ENCODE data around the gene TTC32.
"Not testable (repeated sequence)": the region's sequence is repeated elsewhere in the genome, so short reads cannot be mapped to it uniquely, and the experiment has no call there.

TTC32 gene

GRCh38 chr2:19899985-19900930, 1.5 kb downstream of the TTC32 start:
- no peak for DNase-seq (ENCODE audit: insufficient read length, low spot score)
- no peak for FAIRE-seq

GRCh38 chr2:19898592-19899329, 3.0 kb downstream of the TTC32 start:
- FAIRE-seq (no peak), DNase-seq (ENCODE audit: insufficient read length, low spot score) (no peak)

DNA sequence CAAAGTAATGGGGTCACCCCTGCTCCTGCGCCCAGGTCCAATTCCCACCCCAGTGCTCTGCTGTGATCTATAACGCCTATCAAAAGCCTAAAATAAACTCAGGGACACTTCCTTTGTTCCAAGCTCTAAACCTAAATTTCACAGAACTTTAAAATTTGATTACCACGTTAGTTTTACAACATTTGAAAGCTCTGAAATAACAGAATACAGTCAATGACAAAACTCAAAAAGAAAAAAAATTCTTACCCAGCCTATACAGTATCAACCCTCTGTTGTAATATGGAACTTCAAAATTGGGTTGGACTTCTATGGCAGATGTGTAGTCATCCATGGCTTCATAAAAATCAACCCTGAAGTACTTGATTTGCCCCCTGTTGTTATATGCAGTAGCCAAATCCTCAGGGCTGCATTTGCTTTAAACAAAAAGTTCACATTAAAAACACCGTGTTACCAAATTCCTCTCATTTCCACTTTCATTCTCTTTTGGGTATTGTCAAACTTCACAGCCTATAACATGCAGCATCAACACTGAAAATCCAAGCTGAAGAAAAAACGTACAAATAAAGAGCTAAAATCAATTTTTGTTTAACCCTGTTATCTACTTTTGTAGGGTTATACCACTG, 4.0 kb downstream of the TTC32 start:
- FAIRE-seq (no peak), DNase-seq (ENCODE audit: insufficient read length, low spot score) (no peak)

DNA sequence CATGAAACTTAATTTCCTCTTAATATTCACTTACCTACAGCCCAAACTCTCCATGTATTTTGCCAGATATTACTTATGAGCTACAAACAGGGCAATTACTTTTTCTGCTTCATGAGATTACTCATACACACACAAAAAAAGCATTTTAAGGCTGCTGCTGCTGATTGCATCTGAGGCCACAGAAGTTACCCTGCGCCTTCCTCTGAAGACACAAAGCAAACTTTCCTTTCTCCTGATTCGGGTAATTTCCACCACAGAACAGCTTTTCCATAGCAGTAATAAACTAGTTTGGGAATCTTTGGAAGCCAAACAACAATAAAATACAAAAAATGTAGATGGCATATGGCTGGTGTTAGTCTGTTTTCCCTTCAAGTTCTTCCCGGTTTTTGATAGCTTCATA, 6.2 kb downstream of the TTC32 start:
- FAIRE-seq (no peak), DNase-seq (ENCODE audit: insufficient read length, low spot score) (no peak)

- no peak for DNase-seq (ENCODE audit: insufficient read length, low spot score)
- FAIRE-seq: no peak
Measured at GRCh38 chr2:19894134-19894792, 7.5 kb downstream of the TTC32 start.

DNA sequence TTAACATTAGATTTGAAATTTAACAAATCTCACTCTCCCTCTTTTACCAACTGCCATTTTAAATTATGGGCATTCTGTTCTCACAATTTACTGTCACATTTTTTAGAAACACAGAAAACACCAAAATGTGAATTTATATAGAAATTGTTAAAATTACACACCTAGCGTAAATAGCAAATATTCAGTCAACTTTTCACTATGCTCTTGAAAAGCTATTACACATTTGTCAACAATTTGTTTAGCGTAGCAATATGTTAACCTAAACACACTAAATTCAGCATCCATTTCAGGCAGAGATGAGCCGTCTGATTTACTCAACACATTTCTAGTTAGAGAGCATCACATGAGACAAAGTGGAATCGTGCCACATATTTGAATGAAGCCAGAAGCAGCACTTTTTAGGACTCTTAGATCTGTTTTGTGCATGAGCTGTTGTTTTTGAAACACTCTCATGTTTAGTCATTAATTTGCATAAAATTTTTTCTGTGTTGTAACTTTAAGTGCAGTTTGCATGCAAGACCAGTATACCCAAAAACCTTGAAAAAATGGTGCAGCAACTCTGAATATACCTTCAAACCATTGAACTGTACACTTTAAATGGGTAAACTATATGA, 8.2 kb downstream of the TTC32 start:
- DNase-seq (ENCODE audit: insufficient read length, low spot score) (no peak), FAIRE-seq (peak; percentile 33)

GRCh38 chr2:19891971-19892370, 9.8 kb downstream of the TTC32 start:
- not testable (repeated sequence) for DNase-seq (ENCODE audit: insufficient read length, low spot score); FAIRE-seq

- FAIRE-seq: no peak
- no peak for DNase-seq (ENCODE audit: insufficient read length, low spot score)
Measured at GRCh38 chr2:19890104-19890503, 11.7 kb downstream of the TTC32 start.

- DNase-seq (ENCODE audit: insufficient read length, low spot score) (no peak), FAIRE-seq (no peak)
Measured at GRCh38 chr2:19888831-19889230, 13.0 kb downstream of the TTC32 start.

GRCh38 chr2:19887510-19887909, 14.3 kb downstream of the TTC32 start:
- FAIRE-seq (no peak), DNase-seq (ENCODE audit: insufficient read length, low spot score) (no peak)

- no peak for DNase-seq (ENCODE audit: insufficient read length, low spot score)
- FAIRE-seq: no peak
Measured at GRCh38 chr2:19886261-19886660, 15.5 kb downstream of the TTC32 start.

- no peak for DNase-seq (ENCODE audit: insufficient read length, low spot score)
- no peak for FAIRE-seq
Measured at GRCh38 chr2:19885791-19886190, 16.0 kb downstream of the TTC32 start.

- DNase-seq (ENCODE audit: insufficient read length, low spot score) (no peak), FAIRE-seq (no peak)
Measured at GRCh38 chr2:19883971-19884720, 17.6 kb downstream of the TTC32 start.

DNA sequence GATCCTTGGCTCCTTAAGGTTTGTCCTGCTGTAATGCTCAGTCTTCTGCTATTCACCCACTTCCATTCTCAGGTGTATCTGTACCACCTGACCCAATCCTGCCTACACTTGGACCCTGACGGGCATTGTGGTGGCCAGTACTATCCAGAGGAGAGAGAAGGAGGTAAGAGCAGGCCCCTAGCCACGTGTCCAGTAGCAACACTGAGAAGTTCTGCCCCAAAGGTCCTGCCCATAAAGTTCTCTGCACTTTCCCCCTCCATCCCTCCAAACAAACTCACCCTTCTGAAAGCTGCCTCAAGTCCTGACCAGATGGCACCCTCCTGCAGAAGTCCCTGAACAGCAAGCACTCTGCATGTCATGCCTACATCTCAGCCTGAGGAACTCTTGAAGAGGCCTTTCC, 18.3 kb downstream of the TTC32 start:
- FAIRE-seq (no peak), DNase-seq (ENCODE audit: insufficient read length, low spot score) (no peak)

GRCh38 chr2:19882286-19882685, 19.5 kb downstream of the TTC32 start:
- DNase-seq (ENCODE audit: insufficient read length, low spot score): no peak
- no peak for FAIRE-seq

DNA sequence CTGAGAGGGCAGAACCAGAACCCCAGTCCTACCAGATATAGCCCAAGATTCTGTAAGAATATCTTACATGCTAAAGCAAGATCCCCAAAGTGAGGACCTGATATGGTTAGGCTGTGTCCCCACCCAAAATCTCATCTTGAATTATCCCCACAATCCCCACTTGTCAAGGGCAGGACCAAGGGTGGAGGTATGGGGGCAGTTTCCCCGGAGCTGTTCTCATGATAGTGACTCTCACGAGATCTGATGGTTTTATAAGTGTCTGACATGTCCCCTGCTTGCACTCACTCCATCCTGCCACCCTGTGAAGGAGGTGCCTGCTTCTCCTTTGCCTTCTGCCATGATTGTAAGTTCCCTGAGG, 19.9 kb downstream of the TTC32 start:
- FAIRE-seq: no peak
- DNase-seq (ENCODE audit: insufficient read length, low spot score): no peak

DNA sequence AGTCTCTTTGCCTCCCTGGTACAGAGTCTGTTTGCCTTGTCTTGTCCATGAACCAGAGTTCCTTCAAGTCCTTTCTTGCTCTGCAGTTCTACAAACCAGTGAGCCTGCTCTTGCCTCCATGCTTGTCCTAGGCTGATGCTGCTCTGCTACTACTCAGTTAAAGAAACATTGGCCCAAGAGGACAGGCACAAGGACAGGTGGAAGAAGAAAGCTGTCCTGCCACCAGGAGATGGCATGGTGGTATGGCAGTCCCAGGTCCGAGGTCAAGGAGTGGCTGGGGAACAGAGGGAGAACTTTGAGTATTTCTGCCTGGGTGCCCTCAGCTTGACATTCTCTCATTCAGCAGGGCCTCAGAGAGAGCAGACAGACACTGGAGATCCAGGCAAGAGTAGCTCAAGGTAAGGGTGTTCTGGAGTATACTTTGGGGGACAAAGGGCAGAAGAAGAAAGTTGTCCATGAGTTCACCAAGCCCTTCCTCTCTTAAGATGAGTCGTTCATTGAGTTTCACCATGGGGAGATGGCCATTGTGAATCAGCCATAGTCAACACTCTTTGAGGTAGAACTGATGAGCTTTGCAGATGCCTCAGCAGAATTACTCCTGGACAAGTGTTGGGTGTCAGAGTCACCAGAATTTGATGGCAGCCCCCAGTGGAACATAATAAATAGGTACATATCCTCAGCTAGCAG, 20.4 kb downstream of the TTC32 start:
- DNase-seq (ENCODE audit: insufficient read length, low spot score) (no peak), FAIRE-seq (no peak)

DNA sequence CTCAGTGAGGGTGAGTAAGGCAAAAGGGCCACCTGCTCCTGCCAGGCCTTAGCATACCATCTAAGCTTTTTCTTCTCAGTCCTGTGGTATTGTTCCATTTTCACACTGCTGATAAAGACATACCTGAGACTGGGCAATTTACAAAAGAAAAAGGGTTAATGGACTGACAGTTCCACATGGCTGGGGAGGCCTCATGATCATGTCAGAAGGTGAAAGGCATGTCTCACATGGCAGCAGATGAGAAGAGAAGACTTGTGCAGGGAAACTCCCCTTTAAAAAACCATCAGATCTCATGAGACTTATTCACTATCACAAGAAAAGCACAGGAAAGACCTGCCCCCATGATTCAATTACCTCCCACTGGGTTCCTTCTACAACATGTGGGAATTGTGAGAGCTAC, 21.6 kb downstream of the TTC32 start:
- not testable (repeated sequence) for FAIRE-seq; DNase-seq (ENCODE audit: insufficient read length, low spot score)

DNA sequence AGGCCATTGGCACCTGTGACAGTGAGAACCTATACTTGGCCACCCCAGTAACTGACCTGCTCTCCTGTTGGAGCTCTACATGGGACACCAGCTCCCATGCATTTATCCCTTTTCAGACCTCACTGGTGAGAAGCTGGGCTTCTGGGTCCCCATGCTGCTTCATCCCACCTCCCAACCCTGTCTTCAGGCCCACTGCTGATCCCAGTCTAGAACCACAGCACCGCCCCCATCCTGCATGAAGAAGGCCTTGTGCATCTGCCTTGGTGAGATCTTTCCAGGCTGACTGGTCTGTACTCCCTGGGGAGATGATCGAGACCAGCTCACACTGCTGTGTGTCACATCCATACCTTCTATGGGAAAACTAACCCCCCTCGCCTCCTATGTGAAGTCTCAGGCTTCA, 22.7 kb downstream of the TTC32 start:
- no peak for FAIRE-seq

More for the DNA sequence above, 22.7 kb downstream of the TTC32 start:
- no peak for DNase-seq (ENCODE audit: insufficient read length, low spot score)
